GM19239 (cell line): ENCODE results near the gene FAM228A.

Experiments
- DNase-seq: peaks from one replicate; pipeline ENCODE4 v3.0.0; 2011; ENCODE audit warnings: low spot score; ENCODE audit not compliant: insufficient read length
- FAIRE-seq: peaks from 2 replicates; lab custom pipeline; 2011; peaks lifted over from hg19 to GRCh38; lab: Jason Lieb, UNC

Gene FAM228A

DNA sequence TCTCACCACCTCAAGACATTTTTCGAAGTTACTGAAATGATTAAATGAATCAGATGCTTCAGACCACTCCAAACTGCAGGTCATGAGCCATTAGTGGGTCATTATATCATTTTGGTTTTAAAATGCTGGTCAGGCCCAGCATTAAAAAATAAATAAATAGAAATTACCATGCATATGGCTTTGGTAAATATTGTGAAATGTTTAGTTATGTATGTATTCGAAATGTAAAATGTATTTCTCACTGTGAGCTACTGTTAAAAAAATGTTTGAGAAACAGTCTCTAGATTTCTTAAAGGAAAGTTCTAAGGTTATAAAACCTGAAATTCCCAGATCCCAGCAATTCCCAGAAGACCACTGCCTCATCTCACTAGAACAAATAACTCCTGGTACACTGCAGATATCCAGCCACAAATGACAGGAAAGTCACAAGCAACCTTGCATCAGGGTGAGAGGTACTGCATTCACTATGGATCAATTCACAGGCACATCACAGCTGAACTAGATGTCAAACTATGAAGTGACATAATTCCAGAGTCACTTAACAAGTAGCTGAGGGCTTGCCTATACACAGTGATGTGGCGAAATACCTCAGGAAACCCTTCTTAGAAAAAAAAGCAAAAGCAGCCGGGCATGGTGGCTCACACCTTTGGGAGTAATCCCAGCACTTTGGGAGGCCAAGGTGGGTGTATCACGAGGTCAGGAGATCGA is 46.6 kb downstream of the FAM228A start:
- no peak for DNase-seq
- no peak for FAIRE-seq

DNA sequence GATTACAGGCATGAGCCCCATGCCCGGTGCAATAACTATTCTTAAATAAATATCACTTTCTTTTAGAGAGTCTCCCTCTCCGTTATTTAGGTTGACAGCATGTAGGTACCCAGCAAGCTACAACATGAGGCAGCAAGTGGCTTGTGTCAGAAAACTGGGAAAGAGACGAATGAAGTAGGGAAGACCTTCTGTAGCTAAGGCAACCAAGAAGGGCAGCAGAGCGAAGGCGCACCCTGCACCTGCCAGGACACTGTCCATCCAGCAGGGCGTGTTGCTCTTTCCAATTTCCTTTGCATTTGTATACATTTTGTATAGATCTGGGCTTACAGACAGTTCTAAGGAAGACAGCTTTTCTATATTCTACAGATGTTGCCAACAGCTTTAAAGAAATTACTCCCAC is 48.1 kb downstream of the FAM228A start:
- no peak for DNase-seq
- FAIRE-seq = no peak

DNA sequence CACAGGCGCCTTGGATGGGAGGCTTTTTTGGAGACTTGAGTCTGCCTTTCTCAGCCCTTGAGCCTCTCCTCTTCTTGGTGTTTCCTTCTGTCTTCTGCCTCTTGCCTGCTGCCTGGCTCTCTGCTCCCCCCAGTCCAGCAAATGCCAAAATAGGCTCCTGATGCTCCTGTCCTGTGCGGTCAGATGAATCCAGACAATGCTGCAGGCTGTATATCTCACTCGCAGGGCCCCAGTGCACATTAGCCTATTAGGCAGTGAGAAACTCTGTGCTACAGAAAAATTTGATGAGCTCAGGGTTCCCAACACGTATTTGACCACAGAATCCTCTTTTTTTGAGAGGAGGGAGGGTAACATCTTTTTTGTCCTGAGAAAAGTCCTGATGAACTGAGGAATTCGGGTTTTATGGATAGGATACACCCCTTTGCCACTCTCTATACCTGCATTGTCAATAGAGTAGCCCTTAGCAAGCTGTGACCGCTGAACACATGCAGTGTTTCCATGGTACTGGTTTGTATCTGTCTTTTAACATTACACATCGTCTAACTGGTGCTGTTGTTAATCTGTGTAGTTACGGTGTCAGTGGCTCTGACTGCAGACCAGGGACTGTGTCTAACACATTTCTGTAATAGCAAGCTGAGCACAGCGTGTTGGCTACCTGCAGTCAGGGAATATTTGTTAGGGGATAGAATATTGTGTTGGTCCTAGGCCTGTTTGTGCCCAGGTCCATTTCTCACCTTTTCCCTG is 50.8 kb downstream of the FAM228A start:
- DNase-seq = no peak
- FAIRE-seq = no peak

DNA sequence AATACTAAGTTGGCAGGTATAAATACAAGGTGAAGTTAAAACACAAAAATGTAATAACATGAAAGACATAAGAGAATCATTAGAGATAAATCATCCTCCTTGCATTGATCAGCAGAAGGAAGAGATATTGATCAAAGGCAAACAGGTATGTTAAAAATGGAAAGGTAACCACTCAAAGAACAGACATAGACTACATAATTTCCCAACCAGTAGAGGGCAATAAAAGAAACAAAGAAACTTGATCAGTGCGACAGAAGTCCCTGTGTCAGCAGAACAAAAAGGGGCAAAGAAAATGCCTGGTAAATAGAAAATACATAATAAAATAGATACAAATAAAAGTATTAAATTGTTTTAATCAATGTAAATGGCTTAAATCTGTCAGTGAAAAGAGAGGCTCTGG is 53.6 kb downstream of the FAM228A start:
- peak; percentile 78 for FAIRE-seq
- no peak for DNase-seq

GRCh38 chr2:24231461-24231881 is 56.6 kb downstream of the FAM228A start:
- no peak for FAIRE-seq
- no peak for DNase-seq

DNA sequence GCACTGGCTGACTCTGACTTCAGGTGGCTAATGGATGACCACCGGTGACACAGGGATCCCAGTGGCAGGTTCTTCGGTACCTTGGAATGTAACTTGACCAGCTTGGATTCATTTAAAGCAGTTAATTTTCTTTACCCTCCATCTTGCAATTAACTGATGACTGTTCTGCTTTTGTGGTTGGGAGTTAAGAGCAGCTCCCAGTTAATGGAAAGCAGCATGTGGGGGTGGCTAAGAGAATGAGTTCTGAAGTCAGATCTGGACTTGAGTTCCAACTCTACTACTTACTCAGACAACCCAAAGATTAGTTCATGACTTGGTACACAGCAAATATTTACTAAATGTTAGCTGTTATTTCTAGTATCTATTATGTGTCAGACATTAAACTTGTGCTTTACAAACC is 58.5 kb downstream of the FAM228A start:
- no peak for DNase-seq
- no peak for FAIRE-seq

DNA sequence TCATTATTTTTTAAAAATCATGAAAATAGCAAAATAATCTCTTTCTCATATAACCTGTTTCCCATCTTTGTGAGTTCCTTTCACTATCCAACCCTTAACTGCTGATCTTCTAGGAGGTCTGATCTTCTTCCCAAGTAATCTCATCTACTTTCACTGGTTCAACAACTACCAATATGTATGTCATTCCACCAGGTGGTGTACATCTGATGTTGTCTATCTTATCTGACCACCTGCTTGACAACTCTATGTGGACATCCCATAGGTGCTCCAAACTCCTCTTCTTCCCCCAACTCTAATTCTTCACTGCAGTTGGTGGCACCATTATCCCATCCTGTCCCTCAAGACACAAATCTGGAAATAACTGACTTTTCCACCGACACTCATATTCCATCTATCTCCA is 62.5 kb downstream of the FAM228A start:
- no peak for FAIRE-seq

DNA sequence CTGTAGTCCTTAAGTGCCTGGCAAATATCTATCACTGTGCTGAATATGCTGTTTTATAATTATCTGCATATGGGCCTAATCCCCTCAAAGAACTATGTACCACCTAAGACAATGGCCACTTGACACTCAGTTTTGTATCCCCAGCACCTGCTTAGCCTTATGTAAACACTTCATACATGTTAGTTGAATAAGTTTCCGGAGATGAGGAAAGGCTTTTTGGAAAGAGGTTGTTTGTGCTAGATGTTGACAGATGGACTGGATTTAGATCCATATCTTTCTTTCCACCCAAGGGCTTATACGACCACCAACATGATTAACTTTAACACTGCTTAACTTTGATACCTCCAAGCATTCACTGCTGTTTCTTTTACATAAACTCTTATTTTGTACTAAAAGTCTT is 63.3 kb downstream of the FAM228A start:
- no peak for FAIRE-seq

More for the DNA sequence above, 62.5 kb downstream of the FAM228A start:
- DNase-seq = no peak

GRCh38 chr2:24239553-24239952 is 64.7 kb downstream of the FAM228A start:
- DNase-seq (no peak), FAIRE-seq (peak; percentile 21)

More for the DNA sequence above, 63.3 kb downstream of the FAM228A start:
- DNase-seq = no peak
